Stimulated activated naive CD8-positive, alpha-beta T cell treated with anti-CD3 and anti-CD28 coated beads, Interleukin-15, amount 100 ng/mL, for 72 hours (primary cell): ENCODE data around the gene DBP.

Experiments used
- ATAC-seq: fragments of 150-1000 bp; cut with Tn5 transposase; 2 replicates; pipeline ENCODE4 v1.10.0; 2021; ENCODE audit warnings: mild to moderate bottlenecking, moderate library complexity
- DNase-seq, 2 donors: peaks; one replicate each; pipeline ENCODE4 v3.0.0; 2021 to 2022
- H3K27ac Mint-ChIP-seq, 2 donors: one replicate each; pipeline ENCODE4 v1.8.0; 2022; ENCODE audit warnings: mild to moderate bottlenecking in 2 of 2, mixed read lengths in 2 of 2, moderate library complexity in 2 of 2
- H3K27me3 Mint-ChIP-seq: one replicate; pipeline ENCODE4 v1.8.0; 2022; ENCODE audit warnings: mixed read lengths
- H3K4me1 Mint-ChIP-seq: one replicate; pipeline ENCODE4 v1.8.0; 2022; ENCODE audit warnings: mild to moderate bottlenecking, mixed read lengths
- H3K4me3 Mint-ChIP-seq, 2 donors: one replicate each; pipeline ENCODE4 v1.8.0; 2022; ENCODE audit warnings: mild to moderate bottlenecking in 2 of 2, mixed read lengths in 2 of 2, moderate library complexity in 1 of 2
- H3K9me3 Mint-ChIP-seq, 2 donors: one replicate each; pipeline ENCODE4 v1.8.0; 2022; ENCODE audit warnings: mixed read lengths in 2 of 2

The DBP gene

DNA sequence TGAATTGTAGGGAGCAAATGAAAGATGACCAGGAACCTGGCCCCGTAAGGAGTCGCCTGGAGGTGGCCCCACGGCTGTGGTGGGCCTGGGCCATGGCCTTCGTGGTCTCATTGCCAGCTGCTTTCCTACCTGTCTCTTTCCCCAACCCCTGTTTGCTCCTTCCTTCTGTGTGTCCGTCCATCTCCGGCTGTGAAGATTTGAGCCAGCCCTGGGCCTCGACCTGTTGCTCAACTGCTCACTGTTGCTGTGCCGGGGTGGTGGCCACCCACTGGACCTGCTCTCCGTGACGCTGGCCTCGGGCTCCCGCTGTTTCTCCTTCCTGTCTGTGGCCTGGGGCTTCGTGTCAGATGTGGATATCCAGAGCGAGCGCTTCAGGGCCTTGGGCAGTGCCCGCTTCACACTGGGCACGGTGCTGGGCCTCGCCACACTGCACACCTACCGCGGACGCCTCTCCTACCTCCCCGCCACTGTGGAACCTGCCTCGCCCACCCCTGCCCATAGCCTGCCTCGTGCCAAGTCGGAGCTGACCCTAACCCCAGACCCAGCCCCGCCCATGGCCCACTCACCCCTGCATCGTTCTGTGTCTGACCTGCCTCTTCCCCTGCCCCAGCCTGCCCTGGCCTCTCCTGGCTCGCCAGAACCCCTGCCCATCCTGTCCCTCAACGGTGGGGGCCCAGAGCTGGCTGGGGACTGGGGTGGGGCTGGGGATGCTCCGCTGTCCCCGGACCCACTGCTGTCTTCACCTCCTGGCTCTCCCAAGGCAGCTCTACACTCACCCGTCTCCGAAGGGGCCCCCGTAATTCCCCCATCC lies 8.5 kb downstream of the DBP start:
- ATAC-seq (no peak), DNase-seq (no peak)
- Mint-ChIP-seq H3K27me3 (no peaks in the 10 kb centered on the region), H3K9me3 (no peaks in the 10 kb centered on the region), H3K27ac (peak overlapping the region in 1 of 2 donors; percentile 75), H3K4me1 (peaks cover 82% of the 10 kb centered on the region), H3K4me3 (no peak overlapping the region)

GRCh38 chr19:48627865-48628314 lies 9.3 kb downstream of the DBP start:
- Mint-ChIP-seq H3K4me3 (no peak overlapping the region), H3K27ac (no peak overlapping the region), H3K9me3 (no peaks in the 10 kb centered on the region), H3K4me1 (peaks cover 81% of the 10 kb centered on the region), H3K27me3 (no peaks in the 10 kb centered on the region)
- ATAC-seq (no peak), DNase-seq (no peak)

DNA sequence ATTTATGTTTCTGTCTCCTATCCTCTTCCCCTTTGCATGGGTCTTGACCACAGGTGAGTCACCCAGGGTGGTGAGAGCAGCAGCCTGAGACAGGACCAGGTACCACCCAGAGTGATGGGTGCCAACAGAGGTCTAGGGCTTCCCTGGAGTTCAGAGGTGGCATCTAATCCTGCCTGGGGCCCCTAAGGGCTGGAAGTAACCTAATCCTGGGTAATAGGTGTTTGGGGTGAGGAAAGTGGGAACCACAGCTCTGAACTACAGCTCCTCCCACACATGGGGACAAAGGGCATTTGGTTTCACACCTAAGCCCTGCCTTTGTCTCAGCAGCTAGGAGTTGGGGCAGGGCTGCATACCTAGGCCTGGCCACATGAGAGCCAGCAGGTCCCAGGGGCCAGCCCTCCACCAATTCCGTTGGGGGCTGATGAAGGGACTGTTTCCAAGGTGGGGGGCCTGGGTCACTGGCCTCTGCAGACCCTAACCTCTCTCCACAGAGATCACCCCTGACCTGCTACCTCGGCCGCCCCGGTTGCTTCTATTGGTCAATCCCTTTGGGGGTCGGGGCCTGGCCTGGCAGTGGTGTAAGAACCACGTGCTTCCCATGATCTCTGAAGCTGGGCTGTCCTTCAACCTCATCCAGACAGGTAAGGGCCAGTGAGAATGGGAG lies 9.8 kb downstream of the DBP start:
- Mint-ChIP-seq H3K4me3 (peak overlapping the region in 1 of 2 donors; percentile 38), H3K9me3 (no peaks in the 10 kb centered on the region), H3K27me3 (no peaks in the 10 kb centered on the region), H3K4me1 (peaks cover 80% of the 10 kb centered on the region), H3K27ac (peak overlapping the region in 1 of 2 donors; percentile 39)
- ATAC-seq: peak; percentile 39
- peak in 1 of 2 donors; percentile 47 for DNase-seq

DNA sequence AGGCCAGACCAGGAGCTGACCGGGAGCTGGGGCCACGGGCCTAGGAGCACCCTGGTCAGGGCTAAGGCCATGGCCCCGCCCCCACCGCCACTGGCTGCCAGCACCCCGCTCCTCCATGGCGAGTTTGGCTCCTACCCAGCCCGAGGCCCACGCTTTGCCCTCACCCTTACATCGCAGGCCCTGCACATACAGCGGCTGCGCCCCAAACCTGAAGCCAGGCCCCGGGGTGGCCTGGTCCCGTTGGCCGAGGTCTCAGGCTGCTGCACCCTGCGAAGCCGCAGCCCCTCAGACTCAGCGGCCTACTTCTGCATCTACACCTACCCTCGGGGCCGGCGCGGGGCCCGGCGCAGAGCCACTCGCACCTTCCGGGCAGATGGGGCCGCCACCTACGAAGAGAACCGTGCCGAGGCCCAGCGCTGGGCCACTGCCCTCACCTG lies 11.3 kb downstream of the DBP start:
- no peaks in the 10 kb centered on the region for H3K27me3 Mint-ChIP-seq
- H3K4me1 Mint-ChIP-seq: peaks cover 89% of the 10 kb centered on the region
- DNase-seq (no peak), ATAC-seq (no peak)
- no peak overlapping the region for H3K27ac Mint-ChIP-seq
- peak overlapping the region in 1 of 2 donors; percentile 51 for H3K4me3 Mint-ChIP-seq
- no peaks in the 10 kb centered on the region for H3K9me3 Mint-ChIP-seq

DNA sequence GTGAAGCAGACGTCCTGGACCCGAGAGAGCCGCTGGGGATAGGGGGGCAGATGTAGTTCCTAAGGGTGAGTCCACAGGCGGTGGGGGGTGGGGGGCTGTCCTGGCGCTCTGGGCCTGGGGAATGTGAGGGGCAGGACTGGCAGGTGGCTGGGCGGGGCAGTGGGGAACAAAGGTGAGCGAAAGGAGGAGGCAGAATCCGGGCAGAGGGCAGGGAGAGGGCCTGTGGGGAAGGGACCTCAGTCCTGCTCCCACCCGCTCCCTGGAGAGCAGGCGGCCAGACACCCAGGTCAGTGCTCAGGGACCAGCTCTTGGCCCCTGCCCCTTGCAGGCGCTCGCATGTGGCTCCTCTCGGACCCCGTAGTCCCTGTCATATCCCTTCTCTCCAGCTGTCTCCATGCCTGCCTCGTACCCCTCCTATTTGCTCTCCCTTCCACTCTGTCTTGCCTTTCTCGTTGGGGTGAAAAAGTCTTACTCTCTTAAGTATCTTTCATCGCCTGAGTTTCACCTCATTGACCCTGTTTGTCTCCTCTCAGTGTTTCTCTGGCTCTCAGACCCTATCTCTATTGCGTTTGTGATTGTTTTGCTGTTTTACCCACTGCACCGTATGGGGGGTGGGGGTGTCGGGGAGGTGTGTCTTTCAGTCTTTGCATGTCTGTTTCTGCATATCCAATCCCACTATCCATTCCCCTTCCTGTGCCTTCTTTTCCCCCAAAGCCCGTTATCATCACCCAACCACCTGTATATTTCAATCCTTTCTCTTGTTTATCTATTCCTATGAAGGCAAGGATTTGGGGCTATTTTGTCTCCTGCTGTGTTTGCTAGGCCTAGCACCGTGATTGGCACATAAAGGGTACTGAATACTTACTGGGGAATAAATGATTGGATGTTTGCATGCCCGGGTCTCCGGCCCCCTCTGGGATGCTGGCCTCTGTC lies 12.1 kb downstream of the DBP start:
- H3K27me3 Mint-ChIP-seq: no peaks in the 10 kb centered on the region
- H3K4me3 Mint-ChIP-seq: peak overlapping the region; percentile 92 to 94
- ATAC-seq (no peak), DNase-seq (no peak)
- peaks cover 86% of the 10 kb centered on the region for H3K4me1 Mint-ChIP-seq
- peak overlapping the region; percentile 36 to 60 for H3K27ac Mint-ChIP-seq
- no peaks in the 10 kb centered on the region for H3K9me3 Mint-ChIP-seq

DNA sequence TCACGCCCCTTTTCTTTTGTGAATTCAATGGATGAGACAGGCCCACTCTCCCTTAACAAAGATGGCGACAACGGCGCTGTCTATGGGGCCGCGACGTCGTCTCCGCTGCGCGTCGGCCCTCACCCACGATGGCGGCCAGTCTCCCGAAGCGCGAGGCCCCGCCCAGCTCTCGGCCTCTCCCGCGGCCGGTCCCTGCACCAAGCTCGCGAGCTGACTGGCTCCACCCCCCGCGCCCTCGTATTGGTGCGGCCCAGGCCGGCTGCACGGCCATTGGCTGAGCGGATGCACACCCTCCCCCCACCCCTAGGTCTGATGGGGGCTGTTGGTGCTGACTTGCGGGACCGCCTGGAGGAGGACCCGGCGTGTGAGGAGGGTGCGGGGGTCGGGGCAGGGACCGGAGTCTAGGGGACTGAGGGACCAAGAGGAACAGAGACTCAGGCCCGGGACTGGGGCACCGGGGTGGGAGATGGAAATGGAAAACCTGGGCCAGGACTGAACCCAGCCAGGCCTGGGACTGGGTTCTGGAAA lies 13.0 kb downstream of the DBP start:
- H3K4me3 Mint-ChIP-seq: peak overlapping the region; percentile 92 to 94
- H3K9me3 Mint-ChIP-seq: no peaks in the 10 kb centered on the region
- H3K4me1 Mint-ChIP-seq: peaks cover 85% of the 10 kb centered on the region
- ATAC-seq: peak; percentile 81
- peak; percentile 98 for DNase-seq
- peak overlapping the region; percentile 95 to 96 for H3K27ac Mint-ChIP-seq
- no peaks in the 10 kb centered on the region for H3K27me3 Mint-ChIP-seq

DNA sequence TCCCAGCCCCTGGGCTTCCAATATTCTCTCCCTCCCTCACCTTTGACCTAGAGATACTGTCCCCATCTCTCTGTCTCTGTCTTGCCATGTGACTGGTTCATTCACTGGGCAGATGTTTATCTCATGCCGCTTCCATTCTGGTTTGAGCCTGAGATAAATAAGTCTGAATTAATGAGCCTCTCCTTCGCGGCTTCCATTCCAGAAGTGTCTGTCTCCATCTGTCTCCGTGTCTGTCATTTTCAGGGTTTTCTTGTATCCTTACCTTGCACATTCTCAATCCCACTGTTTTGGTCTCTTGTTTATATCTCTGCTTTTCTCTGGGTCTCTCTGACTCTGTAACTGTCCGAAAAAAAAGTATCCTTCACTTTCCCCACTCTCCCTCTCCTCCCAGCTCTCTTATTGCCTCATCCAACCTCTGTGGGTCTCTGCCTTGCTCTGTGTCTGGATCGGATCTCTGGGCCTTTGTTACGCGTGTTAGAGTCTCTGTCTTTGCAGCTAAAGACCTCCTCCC lies 13.6 kb downstream of the DBP start:
- ATAC-seq (no peak), DNase-seq (no peak)
- Mint-ChIP-seq H3K9me3 (no peaks in the 10 kb centered on the region), H3K27me3 (no peaks in the 10 kb centered on the region), H3K4me3 (peak overlapping the region; percentile 92 to 94), H3K27ac (peak overlapping the region; percentile 95 to 96), H3K4me1 (peaks cover 83% of the 10 kb centered on the region)

DNA sequence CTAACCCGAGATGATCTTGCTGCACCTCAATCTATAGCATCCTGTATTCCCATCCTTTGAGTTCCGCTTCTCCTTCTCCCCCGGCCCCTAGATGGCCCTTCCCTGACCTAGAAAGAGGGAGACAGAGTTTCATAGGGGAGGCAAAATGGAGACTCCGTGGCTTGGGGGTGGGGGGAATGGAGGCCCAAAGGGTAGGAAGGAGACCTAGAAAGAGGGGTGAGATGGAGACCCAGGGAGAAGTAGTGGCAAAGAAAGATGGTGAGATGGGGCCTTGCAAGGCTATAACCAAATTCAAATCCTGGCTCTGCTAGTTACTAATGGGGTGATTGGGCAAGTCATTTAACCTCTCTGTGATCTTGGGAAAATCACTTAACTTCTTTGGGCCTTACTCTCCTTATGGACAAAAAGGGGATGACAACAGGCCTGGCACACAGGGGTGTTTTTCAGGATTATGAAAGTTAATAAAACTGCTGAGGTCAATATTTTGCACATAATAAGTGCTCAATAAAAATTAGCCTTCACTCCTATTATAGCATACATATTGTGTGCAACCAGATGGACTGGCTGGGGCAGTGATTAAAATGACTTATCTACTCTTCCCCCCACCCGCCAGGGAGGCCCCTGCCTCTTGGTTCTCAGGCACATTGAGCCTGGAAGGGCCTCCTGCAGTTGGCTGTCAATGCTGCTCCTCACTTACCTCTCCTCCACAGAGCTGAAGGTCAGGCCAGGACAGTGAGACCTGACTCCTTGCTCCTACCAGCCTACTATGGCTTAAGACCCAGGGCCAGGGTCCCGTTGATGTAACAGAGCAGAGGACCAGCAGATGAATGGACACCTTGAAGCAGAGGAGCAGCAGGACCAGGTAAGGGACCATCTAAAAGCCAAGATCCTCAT lies 17.2 kb downstream of the DBP start:
- Mint-ChIP-seq H3K4me3 (peak overlapping the region; percentile 89 to 94), H3K27ac (peak overlapping the region; percentile 98 to 100), H3K27me3 (no peaks in the 10 kb centered on the region), H3K4me1 (peaks cover 83% of the 10 kb centered on the region), H3K9me3 (no peaks in the 10 kb centered on the region)
- no peak for DNase-seq
- no peak for ATAC-seq

- no peaks in the 10 kb centered on the region for H3K27me3 Mint-ChIP-seq
- H3K4me3 Mint-ChIP-seq: peak within 1 kb of the TSS; percentile 89 to 94
- H3K9me3 Mint-ChIP-seq: no peaks in the 10 kb centered on the region
- H3K27ac Mint-ChIP-seq: peak within 1 kb of the TSS; percentile 98 to 100
- DNase-seq (peak; percentile 96 to 99), ATAC-seq (peak; percentile 91)
- peaks cover 81% of the 10 kb centered on the region for H3K4me1 Mint-ChIP-seq
Observed at GRCh38 chr19:48618916-48619691, 18.1 kb downstream of the DBP start, which contains the start of the genes RPL18 and SPHK2. Gene RPL18, minus strand, starts transcription at chr19:48619178. Its CDS starts 35 bp downstream, at chr19:48619143. Gene SPHK2, plus strand, starts transcription at chr19:48619506. Its CDS starts 1,009 bp downstream, at chr19:48620515.

GRCh38 chr19:48618278-48618915 lies 18.8 kb downstream of the DBP start:
- DNase-seq: no peak
- no peak for ATAC-seq
- no peaks in the 10 kb centered on the region for H3K27me3 Mint-ChIP-seq
- H3K4me3 Mint-ChIP-seq: peak overlapping the region; percentile 89 to 94
- peaks cover 75% of the 10 kb centered on the region for H3K4me1 Mint-ChIP-seq
- no peaks in the 10 kb centered on the region for H3K9me3 Mint-ChIP-seq
- H3K27ac Mint-ChIP-seq: peak overlapping the region; percentile 98 to 100

- ATAC-seq: no peak
- Mint-ChIP-seq H3K27me3 (no peaks in the 10 kb centered on the region), H3K4me3 (peak overlapping the region; percentile 89 to 94), H3K9me3 (no peaks in the 10 kb centered on the region), H3K27ac (peak overlapping the region; percentile 98 to 100), H3K4me1 (peaks cover 66% of the 10 kb centered on the region)
- no peak for DNase-seq
Observed at GRCh38 chr19:48617146-48617937, 19.8 kb downstream of the DBP start.

GRCh38 chr19:48616491-48617056 lies 20.6 kb downstream of the DBP start:
- Mint-ChIP-seq H3K4me1 (peaks cover 60% of the 10 kb centered on the region), H3K27ac (peak overlapping the region; percentile 69 to 100), H3K9me3 (no peaks in the 10 kb centered on the region), H3K4me3 (peak overlapping the region; percentile 89 to 94), H3K27me3 (no peaks in the 10 kb centered on the region)
- ATAC-seq: no peak
- no peak for DNase-seq
